ENCODE measurements around the gene TSPAN9. TPM values are rescaled to one million over a fixed set of nuclear protein-coding genes. Genes with fewer than 3 reads are reported as not detected.

TSPAN9 gene
- total RNA-seq, 2 donors from 2014 or later: 0.58 to 1.2 TPM

- DNase-seq: no peak
- no peak overlapping the region for H3K4me3 Mint-ChIP-seq
- no peak for ATAC-seq (replicated peaks in 1 of 2)
- no peak overlapping the region for H3K27ac Mint-ChIP-seq
- H3K27me3 Mint-ChIP-seq (ENCODE audit: low read depth): peaks cover 14% of the 10 kb centered on the region
- H3K9me3 Mint-ChIP-seq: no peaks in the 10 kb centered on the region
- no peaks in the 10 kb centered on the region for H3K4me1 Mint-ChIP-seq (ENCODE audit: low read depth)
- H3K36me3 Mint-ChIP-seq (ENCODE audit: insufficient read depth in 2 of 2): no peaks in the 10 kb centered on the region
Measured at GRCh38 chr12:3206536-3207072, 129.4 kb downstream of the TSPAN9 start.

DNA sequence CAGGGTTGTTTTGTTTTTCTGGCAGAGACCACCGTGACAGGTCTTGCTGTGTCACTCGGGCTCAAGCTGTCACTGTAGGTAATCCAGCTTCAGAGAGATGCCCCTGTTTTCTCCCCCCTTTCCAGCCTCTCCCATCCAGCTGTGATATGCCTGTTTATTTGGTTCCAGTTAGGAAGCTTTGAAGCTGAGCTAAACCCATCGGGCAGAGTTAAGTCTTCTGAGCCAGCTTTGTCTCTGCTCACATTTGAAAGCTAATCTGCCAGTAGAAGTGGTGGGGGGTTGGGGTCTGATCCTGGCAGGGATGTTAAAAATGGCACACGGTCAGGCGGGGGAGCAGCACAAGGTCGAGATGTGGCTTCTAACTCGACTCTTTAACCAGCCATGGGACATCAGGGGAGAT lies 130.0 kb downstream of the TSPAN9 start:
- no peaks in the 10 kb centered on the region for H3K36me3 Mint-ChIP-seq (ENCODE audit: insufficient read depth in 2 of 2)
- H3K9me3 Mint-ChIP-seq: no peaks in the 10 kb centered on the region
- H3K27me3 Mint-ChIP-seq (ENCODE audit: low read depth): peaks cover 14% of the 10 kb centered on the region
- no peak overlapping the region for H3K27ac Mint-ChIP-seq
- H3K4me3 Mint-ChIP-seq: no peak overlapping the region
- no peaks in the 10 kb centered on the region for H3K4me1 Mint-ChIP-seq (ENCODE audit: low read depth)
- ATAC-seq (replicated peaks in 1 of 2) (no peak), DNase-seq (no peak)

- H3K36me3 Mint-ChIP-seq (ENCODE audit: insufficient read depth in 2 of 2): no peaks in the 10 kb centered on the region
- DNase-seq (peak in 1 of 2 donors; percentile 24), ATAC-seq (replicated peaks in 1 of 2) (peak; percentile 23 to 51)
- H3K4me3 Mint-ChIP-seq: no peak overlapping the region
- no peaks in the 10 kb centered on the region for H3K9me3 Mint-ChIP-seq
- no peaks in the 10 kb centered on the region for H3K4me1 Mint-ChIP-seq (ENCODE audit: low read depth)
- no peak overlapping the region for H3K27ac Mint-ChIP-seq
- peaks cover 16% of the 10 kb centered on the region for H3K27me3 Mint-ChIP-seq (ENCODE audit: low read depth)
Measured at GRCh38 chr12:3207858-3208257, 130.7 kb downstream of the TSPAN9 start.

DNA sequence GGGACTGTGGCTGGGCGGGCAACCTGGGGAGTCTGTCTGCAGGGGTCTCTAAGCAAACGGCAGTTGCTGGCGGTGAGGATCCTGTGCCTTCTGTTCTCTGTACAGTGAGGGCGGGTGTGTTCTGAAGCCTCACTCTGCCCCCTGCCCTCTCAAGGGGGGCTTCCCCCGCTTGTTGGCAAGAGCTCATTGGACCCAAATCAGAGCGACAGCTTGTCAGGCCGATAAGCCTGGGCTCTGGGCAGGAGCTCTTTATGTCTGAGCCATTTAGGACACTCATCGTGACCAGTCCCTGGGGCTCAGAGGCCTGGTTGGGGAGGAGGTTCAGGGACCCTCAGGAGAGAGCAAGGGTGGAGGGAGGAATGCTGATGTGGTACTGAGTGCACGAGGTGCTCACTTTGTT lies 136.0 kb downstream of the TSPAN9 start:
- H3K27me3 Mint-ChIP-seq (ENCODE audit: low read depth): peaks cover 8% of the 10 kb centered on the region
- no peak overlapping the region for H3K27ac Mint-ChIP-seq
- H3K4me3 Mint-ChIP-seq: no peak overlapping the region
- no peaks in the 10 kb centered on the region for H3K4me1 Mint-ChIP-seq (ENCODE audit: low read depth)
- H3K9me3 Mint-ChIP-seq: no peaks in the 10 kb centered on the region
- no peak for DNase-seq
- no peaks in the 10 kb centered on the region for H3K36me3 Mint-ChIP-seq (ENCODE audit: insufficient read depth in 2 of 2)
- no peak for ATAC-seq (replicated peaks in 1 of 2)

DNA sequence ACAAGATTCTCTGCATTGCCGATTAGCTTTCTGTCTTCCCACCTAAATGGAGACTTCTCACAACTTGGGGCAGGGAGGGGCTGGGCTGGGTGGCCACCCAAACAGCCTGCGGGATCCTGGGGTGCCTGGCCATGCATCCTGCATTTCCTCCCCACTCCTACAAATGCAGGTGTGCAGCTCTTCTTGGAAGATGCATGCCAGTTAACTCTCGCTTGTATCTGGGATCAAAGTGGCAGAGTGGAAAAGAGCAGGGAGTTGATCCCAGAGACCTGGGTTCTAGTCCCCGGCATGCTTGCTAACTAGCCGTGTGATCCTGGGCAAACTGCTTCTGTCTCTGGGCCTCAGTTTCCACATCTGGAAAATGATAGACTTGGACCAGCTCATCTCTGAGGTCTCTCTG lies 136.6 kb downstream of the TSPAN9 start:
- Mint-ChIP-seq H3K9me3 (no peaks in the 10 kb centered on the region), H3K4me3 (no peak overlapping the region), H3K4me1 (ENCODE audit: low read depth) (no peaks in the 10 kb centered on the region), H3K27me3 (ENCODE audit: low read depth) (peaks cover 8% of the 10 kb centered on the region), H3K36me3 (ENCODE audit: insufficient read depth in 2 of 2) (no peaks in the 10 kb centered on the region), H3K27ac (no peak overlapping the region)
- ATAC-seq (replicated peaks in 1 of 2) (no peak), DNase-seq (no peak)

DNA sequence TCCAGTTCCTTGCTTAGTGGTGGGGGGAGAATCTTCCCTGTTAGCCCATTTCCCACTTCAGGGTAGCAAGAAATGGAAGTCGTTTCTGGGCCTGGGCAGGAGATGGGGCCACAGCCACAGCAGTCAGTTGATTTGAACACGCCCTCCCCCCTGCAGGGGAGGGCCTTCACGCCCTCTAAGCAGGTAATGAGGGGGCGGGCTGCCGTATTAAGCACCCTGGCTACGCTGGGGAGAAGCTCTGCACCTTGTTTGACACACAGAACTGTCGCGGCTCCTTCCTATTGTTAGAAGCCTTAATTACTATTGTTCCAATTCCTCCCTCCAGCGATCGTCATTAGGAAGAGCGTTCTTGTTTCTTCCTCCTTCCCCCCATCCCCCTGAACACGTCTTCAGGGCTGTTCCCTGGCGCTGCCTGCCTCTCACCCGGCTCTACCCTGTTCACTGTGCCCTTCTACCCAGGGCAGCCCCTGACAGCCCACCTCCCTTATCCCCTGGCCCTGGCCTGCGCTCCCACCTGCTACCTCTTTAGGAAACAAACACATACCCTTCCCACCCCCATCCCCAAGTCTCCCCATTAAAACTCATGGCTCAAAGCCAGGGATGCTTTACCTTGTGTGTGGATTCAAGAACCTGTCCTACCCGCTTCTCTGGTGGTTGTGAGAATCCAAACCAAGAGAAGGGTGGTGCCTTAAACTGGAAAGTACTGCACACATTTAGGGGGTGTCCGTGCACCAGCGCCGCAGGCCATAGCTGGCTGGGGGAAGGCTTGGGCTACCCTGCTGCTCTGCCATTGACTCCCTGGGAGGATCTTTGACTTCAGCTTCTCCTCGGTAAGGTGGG lies 137.6 kb downstream of the TSPAN9 start:
- no peak for ATAC-seq (replicated peaks in 1 of 2)
- no peak overlapping the region for H3K27ac Mint-ChIP-seq
- H3K4me1 Mint-ChIP-seq (ENCODE audit: low read depth): no peaks in the 10 kb centered on the region
- peaks cover 8% of the 10 kb centered on the region for H3K27me3 Mint-ChIP-seq (ENCODE audit: low read depth)
- H3K4me3 Mint-ChIP-seq: no peak overlapping the region
- DNase-seq: no peak
- H3K36me3 Mint-ChIP-seq (ENCODE audit: insufficient read depth in 2 of 2): no peaks in the 10 kb centered on the region
- H3K9me3 Mint-ChIP-seq: no peaks in the 10 kb centered on the region

GRCh38 chr12:3215410-3215975 lies 138.3 kb downstream of the TSPAN9 start:
- H3K4me1 Mint-ChIP-seq (ENCODE audit: low read depth): no peaks in the 10 kb centered on the region
- H3K27ac Mint-ChIP-seq: no peak overlapping the region
- peaks cover 8% of the 10 kb centered on the region for H3K27me3 Mint-ChIP-seq (ENCODE audit: low read depth)
- H3K36me3 Mint-ChIP-seq (ENCODE audit: insufficient read depth in 2 of 2): no peaks in the 10 kb centered on the region
- no peak overlapping the region for H3K4me3 Mint-ChIP-seq
- no peak for ATAC-seq (replicated peaks in 1 of 2)
- DNase-seq: no peak
- H3K9me3 Mint-ChIP-seq: no peaks in the 10 kb centered on the region

GRCh38 chr12:3216097-3216496 lies 138.9 kb downstream of the TSPAN9 start:
- H3K27me3 Mint-ChIP-seq (ENCODE audit: low read depth): peaks cover 8% of the 10 kb centered on the region
- no peak overlapping the region for H3K27ac Mint-ChIP-seq
- no peak overlapping the region for H3K4me3 Mint-ChIP-seq
- H3K4me1 Mint-ChIP-seq (ENCODE audit: low read depth): no peaks in the 10 kb centered on the region
- H3K36me3 Mint-ChIP-seq (ENCODE audit: insufficient read depth in 2 of 2): no peaks in the 10 kb centered on the region
- DNase-seq: no peak
- ATAC-seq (replicated peaks in 1 of 2): no peak
- no peaks in the 10 kb centered on the region for H3K9me3 Mint-ChIP-seq

- DNase-seq (no peak), ATAC-seq (replicated peaks in 1 of 2) (no peak)
- no peaks in the 10 kb centered on the region for H3K36me3 Mint-ChIP-seq (ENCODE audit: insufficient read depth in 2 of 2)
- no peaks in the 10 kb centered on the region for H3K4me1 Mint-ChIP-seq (ENCODE audit: low read depth)
- no peak overlapping the region for H3K27ac Mint-ChIP-seq
- peaks cover 8% of the 10 kb centered on the region for H3K27me3 Mint-ChIP-seq (ENCODE audit: low read depth)
- H3K9me3 Mint-ChIP-seq: no peaks in the 10 kb centered on the region
- H3K4me3 Mint-ChIP-seq: no peak overlapping the region
Measured at GRCh38 chr12:3216726-3217682, 139.8 kb downstream of the TSPAN9 start.

GRCh38 chr12:3217683-3218079 lies 140.5 kb downstream of the TSPAN9 start:
- Mint-ChIP-seq H3K4me1 (ENCODE audit: low read depth) (no peaks in the 10 kb centered on the region), H3K36me3 (ENCODE audit: insufficient read depth in 2 of 2) (no peaks in the 10 kb centered on the region), H3K9me3 (no peaks in the 10 kb centered on the region), H3K27me3 (ENCODE audit: low read depth) (peaks cover 4% of the 10 kb centered on the region), H3K4me3 (no peak overlapping the region), H3K27ac (no peak overlapping the region)
- DNase-seq (no peak), ATAC-seq (replicated peaks in 1 of 2) (no peak)

GRCh38 chr12:3218228-3219171 lies 141.3 kb downstream of the TSPAN9 start:
- Mint-ChIP-seq H3K9me3 (no peaks in the 10 kb centered on the region), H3K36me3 (ENCODE audit: insufficient read depth in 2 of 2) (no peaks in the 10 kb centered on the region), H3K4me1 (ENCODE audit: low read depth) (no peaks in the 10 kb centered on the region), H3K27me3 (ENCODE audit: low read depth) (no peaks in the 10 kb centered on the region), H3K27ac (no peak overlapping the region), H3K4me3 (no peak overlapping the region)
- no peak for DNase-seq
- ATAC-seq (replicated peaks in 1 of 2): no peak

GRCh38 chr12:3219233-3219632 lies 142.1 kb downstream of the TSPAN9 start:
- H3K27me3 Mint-ChIP-seq (ENCODE audit: low read depth): no peaks in the 10 kb centered on the region
- ATAC-seq (replicated peaks in 1 of 2) (no peak), DNase-seq (no peak)
- no peaks in the 10 kb centered on the region for H3K9me3 Mint-ChIP-seq
- H3K4me3 Mint-ChIP-seq: no peak overlapping the region
- H3K4me1 Mint-ChIP-seq (ENCODE audit: low read depth): no peaks in the 10 kb centered on the region
- no peaks in the 10 kb centered on the region for H3K36me3 Mint-ChIP-seq (ENCODE audit: insufficient read depth in 2 of 2)
- H3K27ac Mint-ChIP-seq: no peak overlapping the region

All from activated T-cell treated with anti-CD3 and anti-CD28 coated beads, Interleukin-2, amount 50 U/mL, for 72 hours (primary cell).